Spleen (tissue), 11 donors: ENCODE results near the gene ECEL1. TPM values are rescaled to one million over a fixed set of nuclear protein-coding genes. Genes with fewer than 3 reads are reported as not detected.

ENCODE experiments used
- DNase-seq: peaks from one replicate; pipeline ENCODE4 v3.0.0-alpha.2; 2020
- H3K27ac ChIP-seq, 8 donors: fragments of 200-600 bp; sonication (generic) in 7 of 8; 1 replicate in 4 of 8; 2 replicates in 4 of 8; pipeline versions ENCODE4 v1.5.0 to v1.8.0; 2016 to 2021; ENCODE audit warnings: inconsistent platforms in 4 of 8, mild to moderate bottlenecking in 4 of 8, moderate library complexity in 1 of 8
- H3K27me3 ChIP-seq, 7 donors: fragments of 200-600 bp; sonication (generic) in 6 of 7; replicated peaks in 1 of 7; 1 replicate in 4 of 7; 2 replicates in 3 of 7; pipeline versions ENCODE4 v1.5.0 to v1.8.0; 2016 to 2021; ENCODE audit warnings: inconsistent platforms in 3 of 7, mild to moderate bottlenecking in 1 of 7
- H3K36me3 ChIP-seq, 6 donors: fragments of 200-600 bp; sonication (generic) in 5 of 6; 1 replicate in 4 of 6; 2 replicates in 2 of 6; pipeline versions ENCODE4 v1.5.0 to v1.8.0; 2016 to 2021; ENCODE audit warnings: inconsistent platforms in 2 of 6
- H3K4me1 ChIP-seq, 6 donors: fragments of 200-600 bp; sonication (generic) in 5 of 6; 1 replicate in 3 of 6; 2 replicates in 3 of 6; pipeline versions ENCODE4 v1.5.0 to v1.8.0; 2016 to 2021; ENCODE audit warnings: inconsistent platforms in 3 of 6
- H3K4me3 ChIP-seq, 8 donors: fragments of 200-600 bp; sonication (generic) in 7 of 8; 1 replicate in 4 of 8; 2 replicates in 4 of 8; pipeline versions ENCODE4 v1.5.0 to v1.8.0; 2016 to 2021; ENCODE audit warnings: inconsistent platforms in 4 of 8, mild to moderate bottlenecking in 4 of 8, moderate library complexity in 2 of 8
- H3K9me3 ChIP-seq, 8 donors: fragments of 200-600 bp; sonication (generic) in 7 of 8; 1 replicate in 4 of 8; 2 replicates in 4 of 8; pipeline versions ENCODE4 v1.5.0 to v1.8.0; 2016 to 2021; ENCODE audit warnings: inconsistent platforms in 4 of 8
- POLR2A ChIP-seq, 3 donors: fragments of 450-650 bp; IDR thresholded peaks; one replicate each; pipeline ENCODE4 v1.5.1; 2017; ENCODE audit warnings: antibody characterized with exemption in 3 of 3, mild to moderate bottlenecking in 1 of 3
- POLR2AphosphoS5 ChIP-seq, 3 donors: sonication (generic); formaldehyde crosslinking; IDR thresholded peaks; one replicate each; pipeline ENCODE4 v1.5.1; 2017; ENCODE audit warnings: antibody characterized with exemption in 3 of 3
- WGBS, 5 donors: extraction: QIAGEN DNeasy Blood & Tissue Kit in 3 of 5; methylation state at CpG; one replicate each; pipeline versions ENCODE4 v1.1.5 to v1.1.7; 2013 to 2018; 5-methylcytosine and 5-hydroxymethylcytosine counted together
- intact Hi-C: fragments of 100-400 bp; cut with DNase I; formaldehyde crosslinking; loops from one replicate; pipeline ENCODE4 v1.15.0; 2023; ENCODE audit warnings: low total_unique reads
- polyA plus RNA-seq, 3 donors: library from polyadenylated mRNA; stranded (reverse); fragments of 200-250 nt; gene quantifications; one replicate each; pipeline ENCODE4 v1.2.1, GENCODE V29; 2013
- total RNA-seq, 7 donors: library from RNA; depleted of rRNA in 3 of 7; stranded (reverse); fragments of >200 nt in 3 of 7; fragmentation: NEBNext Ultra II Directional in 4 of 7; extraction: Animal tissue kit (Norgen Biotek cat#: 25700) in 4 of 7; gene quantifications; one replicate each; pipeline versions ENCODE4 v1.1.0 to v1.2.1, GENCODE V29; 2016 to 2021
- TF ChIP-seq, protein P1 (sequence below), 11 experiments: fragments of 200-600 bp in 7 of 11; fragments of 450-650 bp in 4 of 11; sonication (generic) in 4 of 11; IDR thresholded peaks in 8 of 11; conservative IDR thresholded peaks in 3 of 11; 1 replicate in 7 of 11; 2 replicates in 4 of 11; pipeline versions ENCODE4 v1.4.0 to v1.8.0; 2016 to 2021; ENCODE audit warnings: antibody characterized with exemption in 11 of 11, inconsistent platforms in 4 of 11, mild to moderate bottlenecking in 1 of 11
- donor health status: healthy with polysubstance abuse.
- donor health status: DM: no; HTN: no; CAD: no; lungs with moderate emphysema.
- donor health status: DM: no; HTN: no; CAD: no.
- donor health status: Bipolar disorder and iron deficiency.
- donor health status: healthy.
- donor health status: DM: no; HTN: no; CAD: no.
- donor health status: DM: yes; HTN: yes; CAD: no.

The ECEL1 gene
- total and polyA plus RNA-seq, 10 donors: 0.10 to 23.1 (median 0.32) TPM; not detected in 2

DNA sequence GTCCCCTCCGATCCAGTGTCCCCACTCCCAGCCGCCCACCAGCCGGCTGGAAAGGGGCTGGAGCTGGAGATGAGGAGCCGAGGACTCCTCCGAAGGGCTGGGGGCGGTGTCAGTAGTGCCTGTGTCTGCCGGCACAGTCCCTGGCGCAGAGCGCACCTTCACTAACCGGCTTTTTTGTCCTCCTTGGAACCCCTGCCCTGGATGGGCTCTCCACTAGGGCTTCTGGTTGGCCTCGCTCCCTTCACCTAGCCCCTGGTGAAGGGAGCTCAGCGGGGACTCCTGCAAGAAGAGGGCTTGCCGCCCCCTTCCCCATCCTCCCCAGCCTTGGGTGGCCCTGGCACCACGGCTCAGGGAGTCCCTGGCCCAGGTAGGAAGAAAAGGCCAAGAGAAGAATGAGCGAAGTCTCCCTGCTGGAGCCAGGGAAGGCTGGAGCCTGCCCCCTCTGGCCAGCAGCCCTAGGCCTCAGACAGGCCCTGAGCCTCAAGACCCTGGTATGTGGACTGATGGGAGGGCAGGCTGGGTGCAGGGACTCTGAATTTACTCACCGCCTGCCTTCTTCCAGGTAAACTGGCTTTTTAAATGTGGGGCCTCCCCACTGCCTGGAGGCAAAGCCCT is 570 bp upstream of the ECEL1 start:
- H3K36me3 ChIP-seq: no peaks in the 10 kb centered on the region
- peaks cover 0 to 87% (median 56%) of the 10 kb centered on the region in 7 donors for H3K27me3 ChIP-seq
- peak overlapping the region in 2 of 8 donors; percentile 8 to 59 for H3K4me3 ChIP-seq
- H3K4me1 ChIP-seq: peaks cover 9 to 34% (median 25%) of the 10 kb centered on the region in 6 donors
- WGBS, 5 donors: 53 to 79% (median 56%) methylated on average over 9 to 16 of the region's 16 CpGs
- intact Hi-C loops: no loop called here
- TF ChIP-seq POLR2AphosphoS5 (IDR thresholded peaks at IDR 0.05) (no peak), POLR2A (IDR thresholded peaks at IDR 0.05) (no peak)
- TF ChIP-seq, protein P1, sequence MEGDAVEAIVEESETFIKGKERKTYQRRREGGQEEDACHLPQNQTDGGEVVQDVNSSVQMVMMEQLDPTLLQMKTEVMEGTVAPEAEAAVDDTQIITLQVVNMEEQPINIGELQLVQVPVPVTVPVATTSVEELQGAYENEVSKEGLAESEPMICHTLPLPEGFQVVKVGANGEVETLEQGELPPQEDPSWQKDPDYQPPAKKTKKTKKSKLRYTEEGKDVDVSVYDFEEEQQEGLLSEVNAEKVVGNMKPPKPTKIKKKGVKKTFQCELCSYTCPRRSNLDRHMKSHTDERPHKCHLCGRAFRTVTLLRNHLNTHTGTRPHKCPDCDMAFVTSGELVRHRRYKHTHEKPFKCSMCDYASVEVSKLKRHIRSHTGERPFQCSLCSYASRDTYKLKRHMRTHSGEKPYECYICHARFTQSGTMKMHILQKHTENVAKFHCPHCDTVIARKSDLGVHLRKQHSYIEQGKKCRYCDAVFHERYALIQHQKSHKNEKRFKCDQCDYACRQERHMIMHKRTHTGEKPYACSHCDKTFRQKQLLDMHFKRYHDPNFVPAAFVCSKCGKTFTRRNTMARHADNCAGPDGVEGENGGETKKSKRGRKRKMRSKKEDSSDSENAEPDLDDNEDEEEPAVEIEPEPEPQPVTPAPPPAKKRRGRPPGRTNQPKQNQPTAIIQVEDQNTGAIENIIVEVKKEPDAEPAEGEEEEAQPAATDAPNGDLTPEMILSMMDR (IDR thresholded peaks at IDR 0.05 in 8 of 11, conservative IDR thresholded peaks at IDR 0.05 in 3 of 11): no peak
- no peak for DNase-seq
- H3K9me3 ChIP-seq: no peaks in the 10 kb centered on the region
- no peak overlapping the region for H3K27ac ChIP-seq

- Histone ChIP-seq H3K27ac (no peak overlapping the region), H3K27me3 (peaks cover 0 to 98% (median 56%) of the 10 kb centered on the region in 7 donors), H3K9me3 (no peaks in the 10 kb centered on the region), H3K36me3 (no peaks in the 10 kb centered on the region), H3K4me1 (peaks cover 9 to 34% (median 25%) of the 10 kb centered on the region in 6 donors), H3K4me3 (peak overlapping the region in 6 of 8 donors; percentile 13 to 59 (median 20))
- TF ChIP-seq POLR2A (IDR thresholded peaks at IDR 0.05) (no peak), POLR2AphosphoS5 (IDR thresholded peaks at IDR 0.05) (no peak)
- TF ChIP-seq, protein P1 (IDR thresholded peaks at IDR 0.05 in 8 of 11, conservative IDR thresholded peaks at IDR 0.05 in 3 of 11): no peak
- 3 to 9% (median 4%) methylated on average over 39 to 74 of the region's 74 CpGs for WGBS, 5 donors
- intact Hi-C loops: no loop called here
- DNase-seq: peak; percentile 72
Observed at GRCh38 chr2:232486558-232487384, 863 bp downstream of the ECEL1 start.

GRCh38 chr2:232485757-232486557 is 1.7 kb downstream of the ECEL1 start:
- intact Hi-C loops: no loop called here
- peaks cover 9 to 34% (median 25%) of the 10 kb centered on the region in 6 donors for H3K4me1 ChIP-seq
- no peaks in the 10 kb centered on the region for H3K9me3 ChIP-seq
- no peaks in the 10 kb centered on the region for H3K36me3 ChIP-seq
- peak; percentile 66 for DNase-seq
- H3K4me3 ChIP-seq: peak overlapping the region in 5 of 8 donors; percentile 10 to 59 (median 22)
- 0 to 10% (median 4%) methylated on average over 11 to 111 of the region's 111 CpGs for WGBS, 5 donors
- no peak overlapping the region for H3K27ac ChIP-seq
- TF ChIP-seq POLR2AphosphoS5 (IDR thresholded peaks at IDR 0.05) (no peak), POLR2A (IDR thresholded peaks at IDR 0.05) (no peak)
- TF ChIP-seq, protein P1 (IDR thresholded peaks at IDR 0.05 in 8 of 11, conservative IDR thresholded peaks at IDR 0.05 in 3 of 11): no peak
- peaks cover 0 to 99% (median 56%) of the 10 kb centered on the region in 7 donors for H3K27me3 ChIP-seq
